ACHN (cell line): Measurements from ENCODE around the gene ARNT2.

Source experiments
- DNase-seq: peaks from one replicate; pipeline ENCODE4 v3.0.0-alpha.2; 2015
- in situ Hi-C: cut with HindIII; loops from 2 replicates; pipeline ENCODE4 v1.10.0; 2017; ENCODE audit warnings: low sequenced_read_pairs, low pct_ligation_motif_present, low pct_unique_long_range_greater_than_20kb

Gene ARNT2

DNA sequence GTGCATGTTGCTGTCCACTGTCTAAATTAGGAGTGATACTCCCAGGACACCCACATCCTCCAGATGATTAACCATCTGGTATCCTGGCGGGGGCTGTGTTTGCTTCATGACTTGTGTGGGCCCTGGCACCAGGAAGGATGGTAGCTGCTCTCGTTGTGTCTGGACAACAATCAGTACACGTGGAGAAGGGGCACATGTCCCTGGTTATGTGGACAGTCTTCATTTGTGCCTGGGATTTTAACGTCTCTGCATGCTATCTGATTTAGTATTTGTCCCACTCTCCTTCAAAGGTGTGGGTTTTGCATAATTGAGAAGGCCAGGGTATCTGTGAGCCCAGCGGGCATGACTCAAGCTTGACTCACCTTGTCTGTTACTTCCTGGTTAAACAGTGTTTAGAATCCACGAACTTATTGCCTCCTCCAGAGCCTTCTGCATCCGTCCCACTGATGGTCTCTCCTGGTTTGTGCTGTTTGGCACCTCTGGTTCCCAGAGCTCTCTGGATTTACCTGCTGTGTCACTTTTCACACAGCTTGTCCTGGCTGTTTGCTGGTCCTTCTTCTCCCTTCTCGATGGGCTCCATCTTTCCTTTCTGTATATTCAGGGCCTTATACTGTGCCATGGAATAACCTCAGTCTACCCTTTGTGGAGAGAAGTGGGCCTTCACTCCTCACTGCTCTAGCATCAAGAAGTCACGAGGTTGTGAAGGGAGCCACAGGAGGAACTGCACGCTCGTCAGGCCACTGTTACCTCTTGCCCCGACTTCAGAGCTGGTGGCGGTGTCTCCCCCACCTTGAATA lies 32.5 kb downstream of the ARNT2 start:
- in situ Hi-C loops = no loop called here
- peak; percentile 79 for DNase-seq

DNA sequence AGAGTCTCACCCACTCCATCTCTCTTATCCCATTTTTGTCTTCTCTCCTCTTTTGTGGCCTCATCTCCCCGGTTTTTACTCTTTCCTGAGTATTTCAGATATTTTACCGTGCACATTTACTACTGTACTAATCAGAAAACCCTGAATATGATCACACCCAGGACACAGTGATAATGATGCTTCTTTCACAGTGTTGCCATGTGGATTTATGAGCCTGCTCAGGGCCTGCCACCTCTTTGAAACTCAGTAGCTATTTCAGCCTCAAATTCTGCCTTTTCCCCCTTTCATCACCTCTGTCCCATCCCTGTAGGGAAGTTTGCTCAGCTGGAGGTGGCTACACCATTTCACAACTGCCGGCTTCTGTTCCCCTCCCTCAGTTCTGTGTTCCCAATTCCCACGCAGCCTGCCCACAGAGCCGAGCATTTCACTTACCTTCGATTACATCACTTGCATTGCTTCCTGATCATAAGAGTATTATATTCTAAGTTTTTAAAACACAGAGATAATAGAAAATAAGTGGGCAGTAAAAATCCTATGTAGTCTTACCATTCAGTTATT lies 33.2 kb downstream of the ARNT2 start:
- peak; percentile 29 for DNase-seq
- in situ Hi-C loops = no loop called here

DNA sequence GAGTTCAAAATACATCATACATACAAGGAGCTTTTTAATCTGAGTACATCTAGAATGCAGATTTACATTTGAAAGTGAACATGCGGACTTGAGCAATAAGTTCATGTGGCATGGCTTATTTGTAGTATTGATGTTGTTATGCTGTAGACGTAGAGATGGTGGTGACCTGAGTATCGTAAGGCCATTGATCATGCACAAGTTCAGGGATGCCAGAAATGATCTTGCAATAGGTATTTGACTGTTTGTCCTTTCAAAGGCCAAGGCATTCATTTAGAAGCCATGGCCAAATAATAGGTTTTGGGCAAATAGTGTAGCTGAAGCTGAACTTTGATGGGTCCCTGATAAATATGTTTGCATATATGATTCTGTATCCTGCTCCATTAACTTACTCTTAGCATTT lies 35.0 kb downstream of the ARNT2 start:
- in situ Hi-C loops = no loop called here

DNA sequence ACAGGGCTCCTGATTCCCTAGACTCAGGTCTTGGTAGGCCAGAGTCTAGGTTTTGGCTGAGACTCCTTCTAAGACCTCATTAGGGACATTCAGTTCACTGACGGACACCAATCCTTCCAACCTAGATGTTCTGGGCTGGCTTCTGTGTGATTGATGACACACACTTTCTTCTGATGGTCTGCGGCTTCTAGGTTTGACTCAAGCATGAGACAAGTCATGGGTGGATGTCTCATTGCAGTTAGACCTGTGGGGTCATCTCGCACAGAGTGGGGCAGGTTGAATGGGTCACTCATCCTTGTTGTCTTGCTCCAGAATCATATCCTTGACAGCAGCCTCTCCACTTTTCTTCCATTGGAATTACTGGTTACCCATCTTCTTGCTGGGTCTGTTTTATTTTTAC lies 35.8 kb downstream of the ARNT2 start:
- DNase-seq = no peak
- in situ Hi-C loops = no loop called here

More for the DNA sequence above, 35.0 kb downstream of the ARNT2 start:
- no peak for DNase-seq

DNA sequence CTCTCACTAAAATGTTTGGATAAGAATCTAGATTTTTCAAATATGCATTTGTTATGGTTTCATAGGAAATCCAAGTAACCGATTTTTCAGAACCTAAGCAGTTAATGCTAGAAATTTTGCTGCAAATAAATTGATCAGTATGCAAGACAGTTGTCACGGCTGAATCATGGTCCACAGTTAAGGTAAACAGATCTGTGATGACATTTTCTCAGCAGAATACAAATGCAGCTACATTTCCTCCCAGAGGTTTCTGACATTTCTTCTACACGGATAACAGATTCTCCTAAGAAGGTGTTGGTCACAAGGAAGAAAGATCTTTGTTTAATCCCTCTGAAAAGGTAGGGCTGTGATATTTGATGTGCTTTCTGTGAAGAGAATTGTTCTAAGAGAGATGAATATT lies 36.9 kb downstream of the ARNT2 start:
- in situ Hi-C loops = no loop called here
- no peak for DNase-seq

DNA sequence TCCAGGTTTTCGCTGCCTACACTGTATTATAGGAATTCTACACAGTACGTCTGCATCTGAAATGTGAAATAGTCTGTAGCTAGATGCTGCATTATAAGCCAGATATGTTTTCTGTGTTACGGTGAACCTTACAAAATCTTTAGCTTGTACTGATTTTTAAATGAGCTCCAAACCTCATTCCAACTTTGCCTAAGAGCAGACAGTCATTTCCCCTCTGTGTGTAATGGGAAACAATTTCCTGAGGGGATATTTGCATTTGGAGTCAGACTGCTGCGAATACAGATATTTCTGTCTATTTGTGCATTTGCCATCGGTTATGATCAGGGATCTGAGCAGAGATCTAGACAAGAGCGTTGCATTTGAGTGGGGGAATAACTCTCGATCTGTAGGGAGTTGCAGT lies 37.5 kb downstream of the ARNT2 start:
- DNase-seq = no peak
- in situ Hi-C loops = no loop called here

DNA sequence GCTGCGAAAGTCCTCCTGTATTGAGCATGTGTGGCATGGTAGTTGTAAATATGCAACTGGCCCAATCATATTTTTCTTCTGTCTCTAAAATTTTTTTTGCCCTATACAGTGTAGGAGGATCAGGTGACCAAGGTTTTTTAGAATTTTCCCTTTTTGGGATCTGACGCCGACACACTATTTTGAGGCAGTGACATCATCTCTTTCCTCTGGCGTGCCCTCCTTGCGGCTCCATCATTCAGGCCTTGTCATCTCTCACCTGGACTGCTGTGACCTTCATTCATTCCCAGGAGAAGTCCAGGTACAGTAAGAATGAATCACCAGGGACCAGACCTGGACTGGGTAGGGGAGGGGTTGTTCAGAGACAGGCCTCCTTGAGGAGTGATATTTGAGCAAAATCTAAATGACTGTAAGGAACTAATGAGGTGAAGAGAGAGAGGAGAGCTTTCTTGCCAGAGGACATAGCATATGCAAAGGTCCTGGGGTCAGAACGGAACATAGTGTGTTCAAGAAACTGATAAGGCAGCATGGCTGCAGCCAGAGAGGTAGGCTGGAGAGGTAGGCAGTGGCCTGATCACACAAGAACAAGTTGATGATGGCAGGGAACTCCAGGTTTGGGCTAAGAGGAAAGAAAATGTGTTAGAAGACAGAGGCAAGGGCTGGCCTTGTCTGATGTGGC lies 38.7 kb downstream of the ARNT2 start:
- no peak for DNase-seq
- in situ Hi-C loops = no loop called here

DNA sequence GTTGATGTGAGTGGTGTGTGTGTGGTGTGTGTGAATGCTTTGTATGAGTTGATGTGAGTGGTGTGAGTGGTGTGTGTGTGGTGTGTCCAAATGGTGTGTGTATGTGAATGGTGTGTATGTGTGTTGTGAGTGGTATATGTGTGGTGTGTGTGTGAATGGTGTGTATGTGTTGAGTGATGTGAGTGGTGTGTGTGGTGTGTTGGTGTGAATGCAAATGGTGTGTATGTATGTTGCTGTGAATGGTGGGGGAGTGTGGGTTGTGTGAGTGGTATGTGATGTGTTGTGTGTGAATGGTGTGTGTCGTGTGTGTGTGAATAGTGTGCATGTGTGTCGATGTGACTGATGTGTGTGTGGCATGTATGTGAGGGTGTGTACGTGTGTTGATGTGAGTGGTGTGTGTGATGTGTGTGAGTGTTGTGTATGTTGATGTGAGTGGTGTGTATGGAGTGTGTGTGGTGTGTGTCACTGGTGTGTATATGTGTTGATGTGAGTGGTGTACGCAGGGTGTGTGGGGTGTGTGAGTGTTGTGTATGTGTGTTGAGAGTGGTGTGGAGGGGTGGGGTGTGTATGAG lies 40.6 kb downstream of the ARNT2 start:
- DNase-seq = no peak
- in situ Hi-C loops = no loop called here

DNA sequence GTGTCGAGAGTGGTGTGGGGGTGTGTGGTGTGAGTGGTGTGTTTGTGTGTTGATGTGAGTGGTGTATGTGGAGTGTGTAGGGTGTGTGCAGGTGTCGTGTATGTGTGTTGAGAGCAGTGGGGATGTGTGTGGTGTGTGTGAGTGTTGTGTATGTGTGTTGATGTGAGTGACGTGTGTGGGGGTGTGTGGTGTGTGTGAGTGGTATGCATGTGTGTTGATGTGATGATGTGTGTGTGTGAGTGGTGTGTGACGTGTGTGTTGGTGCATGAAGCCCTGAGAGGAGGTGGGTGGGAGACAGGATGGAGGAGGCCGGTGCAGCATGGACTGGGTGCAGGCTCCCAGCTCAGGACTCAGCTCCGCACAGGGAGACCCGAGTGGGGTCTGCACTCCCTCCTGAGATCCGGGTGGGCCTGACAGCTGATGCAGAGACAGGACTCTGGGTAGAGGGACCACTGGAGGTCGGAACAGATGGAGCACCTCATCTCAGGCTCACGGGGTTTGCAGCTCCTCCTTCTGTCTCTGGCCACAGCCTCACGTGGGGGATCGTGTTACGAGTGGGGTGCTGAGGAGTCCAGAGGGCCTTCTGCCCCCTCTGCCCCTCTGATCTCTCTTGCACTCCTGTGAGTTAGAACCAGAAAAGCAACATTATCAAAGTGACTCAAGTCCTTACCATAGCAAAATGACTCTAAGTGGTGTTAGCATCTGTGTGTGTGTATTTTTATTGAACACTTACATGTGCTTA lies 41.3 kb downstream of the ARNT2 start:
- in situ Hi-C loops = no loop called here
- no peak for DNase-seq

DNA sequence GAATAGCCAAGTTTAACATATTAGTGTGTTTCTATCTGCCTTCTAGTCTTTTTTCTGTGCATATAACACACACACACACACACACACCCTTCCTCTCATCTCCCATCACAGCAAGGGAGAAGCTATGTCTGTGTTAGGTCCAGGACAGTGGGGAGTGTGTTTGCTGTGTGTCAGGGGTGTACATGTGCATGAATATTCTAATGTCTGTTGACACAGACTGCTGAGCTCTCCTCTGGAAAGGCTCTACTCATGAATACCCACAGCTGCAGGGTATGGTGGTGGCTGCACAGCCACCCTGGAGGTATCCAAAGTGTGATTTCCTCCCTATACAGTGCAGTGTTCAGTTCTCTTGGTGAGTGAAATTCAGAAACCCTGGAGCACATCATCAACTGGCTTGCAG lies 42.9 kb downstream of the ARNT2 start:
- DNase-seq = no peak
- in situ Hi-C loops = no loop called here

DNA sequence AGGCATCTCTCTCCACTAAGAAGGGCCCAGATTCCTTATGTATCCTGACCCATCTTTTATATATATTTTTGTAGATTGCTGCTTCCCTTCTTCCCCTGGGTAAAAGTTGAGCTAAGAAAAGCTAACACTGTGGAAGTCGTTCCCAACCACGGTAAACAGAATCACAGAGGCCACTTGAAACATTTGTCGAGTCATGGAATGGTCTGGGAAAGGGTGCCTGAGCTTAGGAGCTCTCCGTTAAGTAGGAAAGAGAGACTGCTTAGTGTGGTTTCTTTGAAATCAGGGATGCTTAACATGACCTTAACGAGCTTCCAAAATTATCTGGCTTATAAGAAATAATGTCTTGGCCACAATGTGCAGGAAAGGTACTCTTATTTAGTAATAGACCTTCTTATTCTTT lies 45.6 kb downstream of the ARNT2 start:
- in situ Hi-C loops = no loop called here
- DNase-seq = no peak

DNA sequence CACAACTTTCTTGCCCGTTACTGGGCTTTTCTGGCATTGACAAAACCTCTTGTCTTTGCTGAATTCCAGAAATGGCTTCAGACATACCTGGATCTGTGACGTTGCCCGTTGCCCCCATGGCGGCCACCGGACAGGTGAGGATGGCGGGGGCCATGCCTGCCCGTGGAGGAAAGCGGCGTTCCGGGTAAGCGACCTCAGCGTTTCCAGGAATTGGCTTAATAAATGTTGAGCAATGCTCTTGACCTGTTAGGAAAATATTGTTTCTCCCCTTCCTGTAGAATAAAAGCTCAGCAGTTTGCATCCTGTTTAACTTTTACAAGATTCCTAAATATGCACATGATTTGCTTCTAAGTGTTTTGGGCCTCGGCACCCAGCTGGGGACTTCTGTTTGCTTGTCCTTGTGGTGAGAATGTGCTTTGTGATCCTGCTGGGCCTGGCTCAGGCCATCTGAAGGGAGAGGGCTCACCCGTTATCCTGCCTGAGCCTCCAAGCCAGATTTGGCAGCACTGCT lies 46.7 kb downstream of the ARNT2 start:
- in situ Hi-C loops = no loop called here

DNA sequence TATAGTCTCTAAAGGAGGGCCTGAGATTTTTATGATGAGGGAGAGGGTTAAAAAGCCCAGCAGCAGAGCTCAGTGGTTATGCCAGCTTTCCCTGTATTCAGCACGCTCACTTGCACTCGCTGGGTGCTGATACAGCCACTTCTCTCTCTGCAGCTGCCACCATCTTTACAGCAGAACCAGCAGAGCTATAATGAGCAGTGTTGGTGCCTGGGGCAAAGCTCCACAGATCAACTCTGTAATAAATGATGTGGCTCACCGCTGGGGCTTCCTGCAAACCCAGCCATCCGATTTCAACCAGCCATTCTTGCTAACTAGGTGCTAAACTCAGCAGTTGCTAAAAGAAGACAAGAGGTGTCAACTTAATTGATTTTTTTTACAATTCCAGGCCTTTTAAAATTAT lies 48.0 kb downstream of the ARNT2 start:
- DNase-seq = no peak
- in situ Hi-C loops = no loop called here

More for the DNA sequence above, 46.7 kb downstream of the ARNT2 start:
- DNase-seq = no peak

DNA sequence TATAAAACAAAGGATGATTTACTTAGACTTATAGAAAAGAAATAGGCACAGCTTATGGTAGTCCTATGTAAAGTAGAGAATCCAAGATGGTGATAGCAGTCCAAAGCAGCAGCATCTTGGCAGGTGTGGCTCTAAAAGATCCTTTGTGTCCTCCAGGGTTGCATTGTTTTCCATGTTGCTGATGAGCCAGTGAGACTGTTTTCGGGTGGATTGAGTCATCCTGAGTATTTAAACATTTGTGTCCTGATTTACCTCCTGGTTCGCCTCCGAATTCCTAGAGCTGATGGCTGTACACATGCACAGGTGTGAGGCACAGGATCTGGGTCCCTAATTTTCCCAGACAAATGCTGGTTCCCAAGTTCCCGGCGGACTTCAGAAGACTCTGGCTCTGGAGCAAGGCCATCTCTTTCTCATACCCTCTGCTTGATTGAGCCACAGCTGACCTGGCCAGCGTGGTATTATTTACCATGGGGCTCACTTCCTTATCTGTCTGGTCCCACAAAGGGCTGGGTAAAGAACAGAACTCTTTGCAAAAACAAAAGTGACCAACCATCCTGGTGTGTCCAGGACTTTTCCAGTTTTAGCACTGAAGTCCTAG lies 51.0 kb downstream of the ARNT2 start:
- in situ Hi-C loops = no loop called here
- no peak for DNase-seq

DNA sequence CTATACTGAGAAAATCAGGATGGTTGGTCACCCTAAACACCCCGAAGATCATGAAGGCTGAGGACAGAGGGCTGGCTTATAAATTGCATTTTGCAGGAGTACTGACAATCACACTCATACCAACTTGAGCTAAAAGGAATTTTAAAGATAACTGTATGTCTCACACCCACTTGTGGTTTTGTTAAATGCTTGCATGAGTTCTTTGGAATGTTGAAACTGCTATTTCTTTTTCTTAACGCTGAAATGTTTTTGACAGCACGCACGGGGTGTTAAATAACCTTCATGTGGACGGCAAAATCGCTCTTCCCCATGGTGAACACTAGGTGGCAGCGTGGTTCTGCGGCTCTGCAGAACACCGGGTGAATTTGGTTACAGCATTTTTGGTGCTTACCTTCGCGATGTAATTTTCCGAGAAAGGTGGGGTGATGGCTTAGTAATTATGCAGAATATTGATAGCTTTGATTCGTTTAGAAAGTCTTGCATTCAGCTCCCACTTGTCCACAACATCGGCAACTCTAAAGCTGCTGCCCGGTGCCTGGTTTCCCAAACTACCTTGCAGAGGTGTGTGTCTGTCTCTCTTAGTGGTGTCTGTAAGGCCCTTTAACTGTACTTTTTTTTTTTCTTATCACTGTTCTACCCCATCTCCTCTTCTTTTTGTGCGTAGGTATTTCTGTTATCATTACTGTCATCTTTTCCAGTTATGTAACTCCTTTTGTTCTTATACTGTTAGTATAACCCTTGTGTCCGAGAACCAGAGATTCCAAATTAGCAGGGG lies 51.7 kb downstream of the ARNT2 start:
- in situ Hi-C loops = no loop called here

DNA sequence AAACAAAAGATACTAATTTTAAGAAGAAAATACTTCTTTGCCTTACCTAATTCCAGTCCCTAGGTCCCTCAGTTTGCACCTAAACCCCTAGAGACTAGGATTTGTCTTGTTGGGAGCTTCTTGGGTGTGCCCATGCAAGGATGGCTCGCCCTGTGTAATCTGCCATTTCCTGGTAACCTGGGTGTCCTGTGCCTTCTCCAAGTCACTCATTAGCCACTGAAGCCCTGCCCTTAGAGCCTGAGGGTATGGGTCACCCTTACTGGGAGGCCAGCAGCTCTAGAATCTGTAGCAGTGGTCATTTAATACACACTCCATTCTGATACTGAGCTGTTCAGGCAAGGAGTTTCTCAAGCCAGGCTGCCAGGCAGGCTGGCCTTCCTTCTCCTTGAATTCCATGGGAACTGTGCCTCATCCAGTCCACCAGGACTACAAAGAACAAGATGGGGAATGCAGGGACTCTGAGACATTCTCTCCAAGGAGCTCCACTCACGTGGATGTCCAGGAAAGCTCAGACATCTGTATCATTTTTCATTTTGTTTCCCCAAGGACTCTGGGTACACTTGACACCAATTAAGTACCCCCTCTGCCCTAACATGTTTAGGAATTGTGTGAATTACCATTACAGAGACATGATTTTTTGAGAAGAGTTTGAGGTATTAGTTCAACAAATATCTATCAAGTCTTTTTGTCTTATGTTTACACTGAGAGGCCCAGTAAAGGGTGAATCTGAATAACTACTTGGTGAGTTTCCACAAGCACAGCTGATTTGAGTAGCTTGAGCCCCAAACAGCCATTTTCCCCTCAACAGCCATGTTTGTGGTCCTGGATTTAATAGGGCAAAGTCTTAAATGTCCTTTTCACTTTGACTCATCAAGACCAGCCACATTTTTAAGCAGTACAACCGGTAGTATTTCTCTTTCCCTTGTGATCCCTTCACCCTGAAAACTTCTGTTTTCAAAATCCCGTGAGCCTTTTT lies 52.6 kb downstream of the ARNT2 start:
- no peak for DNase-seq
- in situ Hi-C loops = no loop called here

More for the DNA sequence above, 51.7 kb downstream of the ARNT2 start:
- DNase-seq = peak; percentile 77

DNA sequence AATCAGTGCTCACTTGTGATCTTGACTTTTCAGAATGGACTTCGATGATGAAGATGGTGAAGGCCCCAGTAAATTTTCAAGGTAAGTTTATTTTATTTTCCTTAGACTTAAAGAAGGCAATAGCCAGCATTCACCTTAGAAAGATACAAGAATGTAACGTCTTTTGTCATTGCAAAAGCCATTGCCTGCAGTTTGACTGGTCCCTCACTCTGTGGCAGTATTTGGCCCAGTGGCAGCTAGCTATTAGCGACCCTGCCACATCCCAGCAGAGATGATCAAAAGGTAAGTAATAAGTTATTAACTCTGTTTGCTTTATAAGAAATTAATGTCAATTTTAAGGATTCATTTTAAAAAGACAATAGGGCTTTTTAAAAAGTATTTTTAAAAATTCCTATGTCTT lies 53.7 kb downstream of the ARNT2 start:
- DNase-seq = no peak
- in situ Hi-C loops = no loop called here
